ENCODE measurements around the gene ZNF846. TPM values are rescaled to one million over a fixed set of nuclear protein-coding genes. Genes with fewer than 3 reads are reported as not detected.

ZNF846 gene
- total and polyA plus RNA-seq, 3 donors from 2014 or later, result 48.1 to 63.3 (median 50.5) TPM

DNA sequence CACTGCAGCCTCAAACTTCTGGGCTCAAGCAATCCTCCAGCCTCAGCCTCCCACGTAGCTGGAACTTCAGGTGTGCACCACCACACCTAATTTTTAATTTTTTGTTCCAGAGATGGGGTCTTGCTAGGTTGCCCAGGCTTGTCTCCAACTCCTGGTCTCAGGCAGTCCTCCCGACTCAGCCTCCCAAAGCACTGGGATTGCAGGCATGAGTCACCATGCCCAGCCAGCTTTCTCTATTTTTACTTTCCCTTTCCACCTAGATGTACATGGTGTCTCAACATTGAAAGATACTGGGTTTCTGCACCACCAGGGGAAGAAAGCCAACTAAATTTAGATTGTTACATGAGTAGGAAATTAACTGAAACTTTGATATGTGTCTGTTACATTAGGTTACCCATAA lies 13.8 kb upstream of the ZNF846 start:
- Histone ChIP-seq H3K36me3 (ENCODE audit: low read depth, missing control alignments) (no peaks in the 10 kb centered on the region), H3K4me3 (no peak overlapping the region), H3K9me3 (no peaks in the 10 kb centered on the region), H3K4me1 (peaks cover 14% of the 10 kb centered on the region), H3K27me3 (no peaks in the 10 kb centered on the region), H3K27ac (no peak overlapping the region)
- no peak for DNase-seq
- no peak for TF ChIP-seq POLR2A (IDR thresholded peaks at IDR 0.05)
- TF ChIP-seq CTCF (IDR thresholded peaks at IDR 0.05), result no peak
- WGBS, 2 donors, result 82 to 89% methylated on average over 2 of the region's 2 CpGs
- intact Hi-C loops (cut with DNase I; ENCODE audit: low total_unique reads), result no loop called here

DNA sequence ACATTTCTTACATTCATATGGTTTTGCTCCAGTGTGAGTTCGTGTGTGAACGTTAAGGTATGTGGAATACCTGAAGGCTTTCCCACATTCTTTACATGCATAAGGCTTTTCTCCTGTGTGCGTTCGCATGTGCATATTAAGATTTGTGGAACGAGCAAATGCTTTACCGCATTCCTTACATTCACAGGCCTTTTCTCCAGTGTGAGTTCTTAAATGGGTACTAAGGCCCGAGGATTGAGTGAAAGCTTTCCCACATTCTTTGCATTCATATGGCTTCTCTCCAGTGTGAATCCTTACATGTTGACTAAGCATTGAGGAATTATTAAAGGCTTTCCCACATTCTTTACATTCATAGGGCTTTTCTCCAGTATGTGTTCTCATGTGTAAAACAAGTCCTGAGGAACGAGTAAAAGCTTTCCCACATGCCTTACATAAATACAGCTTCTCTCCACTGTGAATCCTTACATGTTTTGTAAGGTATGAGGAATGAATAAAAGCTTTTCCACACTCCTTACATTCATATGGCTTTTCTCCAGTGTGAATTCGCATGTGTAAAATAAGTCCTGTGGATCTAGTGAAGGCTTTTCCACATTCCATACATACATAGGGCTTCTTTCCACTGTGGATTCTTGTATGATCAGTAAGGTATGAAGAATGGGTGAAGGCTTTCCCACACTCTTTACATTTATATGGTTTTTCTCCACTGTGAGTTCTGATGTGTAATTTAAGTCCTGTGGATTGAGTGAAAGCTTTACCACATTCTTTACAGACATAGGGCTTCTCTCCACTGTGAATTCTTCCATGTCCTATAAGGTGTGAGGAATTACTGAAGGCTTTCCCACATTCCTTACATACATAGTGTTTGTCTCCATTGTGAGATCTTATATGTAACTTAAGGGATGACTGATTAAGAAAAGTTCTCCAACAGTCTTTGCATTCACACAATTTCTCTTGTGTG lies 10.7 kb downstream of the ZNF846 start:
- DNase-seq, result no peak
- H3K27me3 ChIP-seq, result no peaks in the 10 kb centered on the region
- no peaks in the 10 kb centered on the region for H3K9me3 ChIP-seq
- no peak overlapping the region for H3K4me3 ChIP-seq
- intact Hi-C loops (cut with DNase I; ENCODE audit: low total_unique reads), result no loop called here
- H3K4me1 ChIP-seq, result no peaks in the 10 kb centered on the region
- H3K27ac ChIP-seq, result no peak overlapping the region
- WGBS, 2 donors, result 96 to 98% methylated on average over 9 of the region's 9 CpGs
- no peak for TF ChIP-seq POLR2A (IDR thresholded peaks at IDR 0.05)
- H3K36me3 ChIP-seq (ENCODE audit: low read depth, missing control alignments), result no peaks in the 10 kb centered on the region

DNA sequence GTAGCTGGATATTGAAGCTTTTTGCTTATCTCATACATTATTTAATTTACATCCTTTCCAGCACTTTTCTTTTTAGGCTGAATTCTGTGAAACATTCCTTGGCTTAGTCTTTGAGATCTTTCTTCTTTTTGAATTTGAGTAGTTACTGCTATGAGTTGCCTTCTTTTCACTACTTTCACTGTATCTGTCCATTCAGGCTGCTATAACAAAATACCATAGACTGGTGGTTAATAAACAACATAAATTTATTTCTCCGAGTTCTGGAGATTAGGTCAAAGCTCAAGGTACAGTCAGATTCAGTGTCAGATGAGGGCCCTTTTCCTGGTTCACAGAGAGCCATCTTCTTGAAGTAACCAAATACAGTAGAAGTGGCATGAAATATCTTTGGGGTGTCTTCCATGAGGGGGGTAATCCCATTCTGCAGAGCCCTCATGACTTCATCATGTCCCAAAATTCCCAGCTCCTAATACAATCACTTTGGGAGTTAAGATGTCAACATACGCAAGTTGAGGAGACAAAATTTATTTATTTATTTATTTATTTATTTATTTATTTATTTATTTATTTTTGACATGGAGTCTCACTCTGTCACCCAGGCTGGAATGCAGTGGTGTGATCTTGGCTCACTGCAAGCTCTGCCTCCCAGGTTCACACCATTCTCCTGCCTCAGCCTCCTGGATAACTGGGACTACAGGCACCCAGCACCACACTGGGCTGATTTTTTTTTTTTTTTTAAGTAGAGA lies 15.7 kb downstream of the ZNF846 start:
- TF ChIP-seq POLR2A (IDR thresholded peaks at IDR 0.05), result no peak
- no peak for TF ChIP-seq CTCF (IDR thresholded peaks at IDR 0.05)
- no peak for DNase-seq
- intact Hi-C loops (cut with DNase I; ENCODE audit: low total_unique reads), result no loop called here
- H3K4me1 ChIP-seq, result no peaks in the 10 kb centered on the region
- H3K36me3 ChIP-seq (ENCODE audit: low read depth, missing control alignments), result no peaks in the 10 kb centered on the region
- WGBS, 2 donors, result 86 to 95% methylated on average over 2 of the region's 2 CpGs
- no peaks in the 10 kb centered on the region for H3K27me3 ChIP-seq
- no peak overlapping the region for H3K27ac ChIP-seq
- no peaks in the 10 kb centered on the region for H3K9me3 ChIP-seq
- no peak overlapping the region for H3K4me3 ChIP-seq

DNA sequence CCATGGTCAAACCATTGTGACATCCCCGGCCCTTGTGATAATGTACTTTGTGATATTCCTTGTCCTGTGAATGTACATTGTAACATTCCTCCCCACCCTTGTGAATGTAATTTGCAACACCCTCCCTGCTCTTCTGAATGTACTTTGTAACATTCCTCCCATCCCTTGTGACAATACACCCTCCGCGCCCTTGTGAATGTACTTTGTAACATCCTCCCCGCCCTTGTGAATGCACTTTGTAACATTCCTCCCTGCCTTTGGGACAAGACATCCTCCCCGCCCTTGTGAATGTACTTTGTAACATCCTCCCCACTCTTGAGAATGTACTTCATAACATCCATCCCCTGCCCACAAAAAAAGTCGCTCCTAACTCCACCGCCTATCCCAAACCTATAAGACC lies 17.1 kb downstream of the ZNF846 start:
- H3K9me3 ChIP-seq, result no peaks in the 10 kb centered on the region
- intact Hi-C loops (cut with DNase I; ENCODE audit: low total_unique reads), result no loop called here
- DNase-seq, result peak; percentile 80

More for the DNA sequence above, 17.1 kb downstream of the ZNF846 start:
- 45 to 64% methylated on average over 7 of the region's 7 CpGs for WGBS, 2 donors
- H3K4me3 ChIP-seq, result no peak overlapping the region
- no peaks in the 10 kb centered on the region for H3K27me3 ChIP-seq
- no peaks in the 10 kb centered on the region for H3K4me1 ChIP-seq
- H3K27ac ChIP-seq, result no peak overlapping the region
- TF ChIP-seq CTCF (IDR thresholded peaks at IDR 0.05) (no peak), POLR2A (IDR thresholded peaks at IDR 0.05) (no peak)
- no peaks in the 10 kb centered on the region for H3K36me3 ChIP-seq (ENCODE audit: low read depth, missing control alignments)

Data from testis (tissue), 3 donors.